Measurements from ENCODE around the gene PMEPA1. TPM values are rescaled to one million over a fixed set of nuclear protein-coding genes. Genes with fewer than 3 reads are reported as not detected.
A peak's percentile ranks its signal among the peaks of the same experiment; 100 is the strongest.

Gene PMEPA1
- total RNA-seq, 1 donor from 2014 or later: 151 TPM

GRCh38 chr20:57666834-57667157 lies 43.0 kb downstream of the PMEPA1 start:
- peaks cover 47% of the 10 kb centered on the region for H3K4me1 Mint-ChIP-seq (ENCODE audit: low read depth)
- no peak overlapping the region for H3K4me3 Mint-ChIP-seq (ENCODE audit: unreplicated experiment)
- H3K36me3 Mint-ChIP-seq (ENCODE audit: low read depth): peaks cover 3% of the 10 kb centered on the region
- no peak overlapping the region for H3K27ac Mint-ChIP-seq (ENCODE audit: unreplicated experiment)
- H3K9me3 Mint-ChIP-seq (ENCODE audit: low read depth): no peaks in the 10 kb centered on the region
- TF ChIP-seq CTCF (IDR thresholded peaks at IDR 0.05): no peak
- H3K27me3 Mint-ChIP-seq (ENCODE audit: low read depth): no peaks in the 10 kb centered on the region
- DNase-seq (ENCODE audit: low spot score): peak; percentile 39

- Mint-ChIP-seq H3K27ac (ENCODE audit: unreplicated experiment) (no peak overlapping the region), H3K9me3 (ENCODE audit: low read depth) (no peaks in the 10 kb centered on the region), H3K4me3 (ENCODE audit: unreplicated experiment) (no peak overlapping the region), H3K36me3 (ENCODE audit: low read depth) (peaks cover 3% of the 10 kb centered on the region), H3K4me1 (ENCODE audit: low read depth) (peaks cover 46% of the 10 kb centered on the region), H3K27me3 (ENCODE audit: low read depth) (no peaks in the 10 kb centered on the region)
- peak; percentile 59 for DNase-seq (ENCODE audit: low spot score)
- TF ChIP-seq CTCF (IDR thresholded peaks at IDR 0.05): no peak
Observed at GRCh38 chr20:57666106-57666833, 43.5 kb downstream of the PMEPA1 start.

GRCh38 chr20:57665589-57665971 lies 44.2 kb downstream of the PMEPA1 start:
- Mint-ChIP-seq H3K4me3 (ENCODE audit: unreplicated experiment) (no peak overlapping the region), H3K9me3 (ENCODE audit: low read depth) (no peaks in the 10 kb centered on the region), H3K27ac (ENCODE audit: unreplicated experiment) (no peak overlapping the region), H3K4me1 (ENCODE audit: low read depth) (peaks cover 43% of the 10 kb centered on the region), H3K36me3 (ENCODE audit: low read depth) (peaks cover 3% of the 10 kb centered on the region), H3K27me3 (ENCODE audit: low read depth) (no peaks in the 10 kb centered on the region)
- no peak for TF ChIP-seq CTCF (IDR thresholded peaks at IDR 0.05)
- DNase-seq (ENCODE audit: low spot score): peak; percentile 42

- no peak overlapping the region for H3K27ac Mint-ChIP-seq (ENCODE audit: unreplicated experiment)
- no peak overlapping the region for H3K4me3 Mint-ChIP-seq (ENCODE audit: unreplicated experiment)
- H3K9me3 Mint-ChIP-seq (ENCODE audit: low read depth): no peaks in the 10 kb centered on the region
- H3K27me3 Mint-ChIP-seq (ENCODE audit: low read depth): no peaks in the 10 kb centered on the region
- DNase-seq (ENCODE audit: low spot score): peak; percentile 37
- no peak for TF ChIP-seq CTCF (IDR thresholded peaks at IDR 0.05)
- peaks cover 1% of the 10 kb centered on the region for H3K36me3 Mint-ChIP-seq (ENCODE audit: low read depth)
- H3K4me1 Mint-ChIP-seq (ENCODE audit: low read depth): peaks cover 43% of the 10 kb centered on the region
Observed at GRCh38 chr20:57664924-57665588, 44.8 kb downstream of the PMEPA1 start.

- Mint-ChIP-seq H3K27ac (ENCODE audit: unreplicated experiment) (no peak overlapping the region), H3K27me3 (ENCODE audit: low read depth) (no peaks in the 10 kb centered on the region), H3K36me3 (ENCODE audit: low read depth) (peaks cover 2% of the 10 kb centered on the region), H3K4me3 (ENCODE audit: unreplicated experiment) (no peak overlapping the region), H3K4me1 (ENCODE audit: low read depth) (peaks cover 43% of the 10 kb centered on the region), H3K9me3 (ENCODE audit: low read depth) (no peaks in the 10 kb centered on the region)
- DNase-seq (ENCODE audit: low spot score): peak; percentile 73
- no peak for TF ChIP-seq CTCF (IDR thresholded peaks at IDR 0.05)
Observed at GRCh38 chr20:57664476-57664875, 45.3 kb downstream of the PMEPA1 start.
